ENCODE measurements around the gene ATOH1.

- TF ChIP-seq CTCF (IDR thresholded peaks at IDR 0.05; ENCODE audit: low read depth, low read length, poor library complexity, severe bottlenecking): no peak
- no peak for TF ChIP-seq EZH2phosphoT487 (IDR thresholded peaks at IDR 0.05; ENCODE audit: borderline replicate concordance, low read length)
Observed at GRCh38 chr4:93867416-93868001, 39.0 kb downstream of the ATOH1 start.
